HepG2 (cell line): ENCODE results near the gene PGA4. TPM values are rescaled to one million over a fixed set of nuclear protein-coding genes. Genes with fewer than 3 reads are reported as not detected.

Experiments used
- BRD4 ChIP-seq: sonication (generic); formaldehyde crosslinking; IDR thresholded peaks from 2 replicates; pipeline ENCODE4 v1.4.0; 2020; ENCODE audit warnings: missing genetic modification reagents
- CENPT ChIP-seq: sonication (generic); formaldehyde crosslinking; IDR thresholded peaks from 2 replicates; pipeline ENCODE4 v1.8.0; 2022; ENCODE audit warnings: low read depth, mild to moderate bottlenecking, moderate library complexity, missing genetic modification reagents
- IKZF4 ChIP-seq: sonication (generic); formaldehyde crosslinking; IDR thresholded peaks from 2 replicates; pipeline ENCODE4 v1.5.1; 2020; ENCODE audit warnings: borderline replicate concordance, mild to moderate bottlenecking, low read depth, missing genetic modification reagents; ENCODE audit errors: not compliant biosample characterization
- JDP2 ChIP-seq: sonication (generic); formaldehyde crosslinking; IDR thresholded peaks from 2 replicates; pipeline ENCODE4 v1.8.1; 2022; ENCODE audit warnings: missing genetic modification reagents, borderline replicate concordance
- NBN ChIP-seq: fragments of 450-650 bp; conservative IDR thresholded peaks from 2 replicates; pipeline ENCODE4 v1.6.1; 2017
- RFXAP ChIP-seq: sonication (generic); formaldehyde crosslinking; IDR thresholded peaks from 2 replicates; pipeline ENCODE4 v1.4.0; 2020; ENCODE audit warnings: missing genetic modification reagents, borderline replicate concordance
- SMYD3 ChIP-seq: sonication (generic); formaldehyde crosslinking; IDR thresholded peaks from 2 replicates; pipeline ENCODE4 v1.8.1; 2023; ENCODE audit warnings: mild to moderate bottlenecking, missing genetic modification reagents
- TAF1 ChIP-seq: sonication (generic); formaldehyde crosslinking; IDR thresholded peaks from 2 replicates; pipeline ENCODE4 v1.4.0; 2020; ENCODE audit warnings: missing genetic modification reagents
- ZFX ChIP-seq: sonication (generic); formaldehyde crosslinking; IDR thresholded peaks from 2 replicates; pipeline ENCODE4 v1.4.0; 2020; ENCODE audit warnings: mild to moderate bottlenecking, low read depth, missing genetic modification reagents, moderate library complexity
- ZNF224 ChIP-seq: sonication (generic); formaldehyde crosslinking; IDR thresholded peaks from 2 replicates; pipeline ENCODE4 v1.5.0; 2020; ENCODE audit warnings: mild to moderate bottlenecking, missing genetic modification reagents
- polyA plus RNA-seq, 8 experiments: library from polyadenylated mRNA; depleted of rRNA in 3 of 8; stranded (reverse) in 7 of 8; unstranded in 1 of 8; fragments of >200 nt; fragmentation: Illumina TruSeq in 4 of 8; extraction: Trizol in 4 of 8; gene quantifications; 2 replicates each; pipeline versions ENCODE4 v1.2.1 to v1.2.3, GENCODE V29; 2011 to 2016; ENCODE audit warnings: low read depth in 4 of 8, missing spikeins in 1 of 8, mixed read lengths in 1 of 8; ENCODE audit not compliant: insufficient read depth in 1 of 8
- total RNA-seq, 5 experiments: library from RNA; depleted of rRNA; stranded (reverse); fragments of >200 nt; fragmentation: Illumina TruSeq; extraction: Trizol; gene quantifications; 2 replicates each; pipeline ENCODE4 v1.2.3, GENCODE V29; 2016; ENCODE audit warnings: low read depth in 1 of 5
- TF ChIP-seq, protein P1 (sequence below): sonication (generic); formaldehyde crosslinking; IDR thresholded peaks from 2 replicates; pipeline ENCODE4 v1.4.0; 2020; ENCODE audit warnings: missing genetic modification reagents, borderline replicate concordance
- TF ChIP-seq, protein P2 (sequence below): sonication (generic); formaldehyde crosslinking; IDR thresholded peaks from 2 replicates; pipeline ENCODE4 v1.5.1; 2020; ENCODE audit warnings: mild to moderate bottlenecking, moderate library complexity, missing genetic modification reagents
- TF ChIP-seq, protein P3 (sequence below): sonication (generic); formaldehyde crosslinking; IDR thresholded peaks from 2 replicates; pipeline ENCODE4 v1.8.1; 2023; ENCODE audit warnings: missing genetic modification reagents, mild to moderate bottlenecking, borderline replicate concordance
- TF ChIP-seq, protein P4 (sequence below): sonication (generic); formaldehyde crosslinking; IDR thresholded peaks from 2 replicates; pipeline ENCODE4 v1.5.0; 2020; ENCODE audit warnings: missing genetic modification reagents
- TF ChIP-seq, protein P5 (sequence below): sonication (generic); formaldehyde crosslinking; IDR thresholded peaks from 2 replicates; pipeline ENCODE4 v1.8.1; 2023; ENCODE audit warnings: missing genetic modification reagents, inconsistent platforms, borderline replicate concordance
- TF ChIP-seq, protein P6 (sequence below): sonication (generic); formaldehyde crosslinking; IDR thresholded peaks from 2 replicates; pipeline ENCODE4 v1.4.0; 2020; ENCODE audit warnings: missing genetic modification reagents
- TF ChIP-seq, protein P7 (sequence below): sonication (generic); formaldehyde crosslinking; IDR thresholded peaks from 2 replicates; pipeline ENCODE4 v1.8.1; 2022; ENCODE audit warnings: mild to moderate bottlenecking, missing genetic modification reagents

PGA4 gene
- total and polyA plus RNA-seq, 2 of the 13 experiments (the other 11 are each of a cell fraction or from before 2014, with no cell fraction given), result not detected

DNA sequence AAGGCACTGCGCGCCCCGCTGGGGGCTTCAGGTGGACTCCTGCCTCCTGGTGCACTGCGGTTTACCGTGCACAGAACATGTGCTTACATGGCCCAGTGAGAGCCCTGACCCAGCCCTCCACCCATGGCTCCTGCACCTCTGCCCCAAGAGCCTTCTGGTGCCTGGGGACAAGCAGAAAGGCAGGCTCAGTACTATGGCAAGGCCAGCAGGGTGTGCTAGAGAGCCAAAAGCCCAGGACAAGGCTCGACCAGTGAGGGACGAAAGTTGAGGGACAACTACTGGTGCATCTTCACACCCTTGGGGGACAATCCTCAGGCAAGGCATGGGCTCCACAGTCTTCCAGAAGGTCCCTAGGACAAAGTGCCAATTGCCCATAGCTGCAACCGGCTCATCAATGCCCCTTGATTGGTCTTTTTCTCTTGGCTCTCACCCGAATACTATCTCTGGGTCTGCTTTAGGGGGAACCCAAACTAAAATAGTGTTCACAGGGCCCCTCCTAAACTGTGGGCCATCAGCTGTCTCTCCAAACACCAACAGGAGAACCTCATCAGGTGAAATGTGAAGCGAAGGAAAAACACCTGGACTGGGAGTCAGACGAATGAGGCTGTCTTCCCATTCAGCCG is 32.4 kb downstream of the PGA4 start (continued):
- TF ChIP-seq, protein P1, sequence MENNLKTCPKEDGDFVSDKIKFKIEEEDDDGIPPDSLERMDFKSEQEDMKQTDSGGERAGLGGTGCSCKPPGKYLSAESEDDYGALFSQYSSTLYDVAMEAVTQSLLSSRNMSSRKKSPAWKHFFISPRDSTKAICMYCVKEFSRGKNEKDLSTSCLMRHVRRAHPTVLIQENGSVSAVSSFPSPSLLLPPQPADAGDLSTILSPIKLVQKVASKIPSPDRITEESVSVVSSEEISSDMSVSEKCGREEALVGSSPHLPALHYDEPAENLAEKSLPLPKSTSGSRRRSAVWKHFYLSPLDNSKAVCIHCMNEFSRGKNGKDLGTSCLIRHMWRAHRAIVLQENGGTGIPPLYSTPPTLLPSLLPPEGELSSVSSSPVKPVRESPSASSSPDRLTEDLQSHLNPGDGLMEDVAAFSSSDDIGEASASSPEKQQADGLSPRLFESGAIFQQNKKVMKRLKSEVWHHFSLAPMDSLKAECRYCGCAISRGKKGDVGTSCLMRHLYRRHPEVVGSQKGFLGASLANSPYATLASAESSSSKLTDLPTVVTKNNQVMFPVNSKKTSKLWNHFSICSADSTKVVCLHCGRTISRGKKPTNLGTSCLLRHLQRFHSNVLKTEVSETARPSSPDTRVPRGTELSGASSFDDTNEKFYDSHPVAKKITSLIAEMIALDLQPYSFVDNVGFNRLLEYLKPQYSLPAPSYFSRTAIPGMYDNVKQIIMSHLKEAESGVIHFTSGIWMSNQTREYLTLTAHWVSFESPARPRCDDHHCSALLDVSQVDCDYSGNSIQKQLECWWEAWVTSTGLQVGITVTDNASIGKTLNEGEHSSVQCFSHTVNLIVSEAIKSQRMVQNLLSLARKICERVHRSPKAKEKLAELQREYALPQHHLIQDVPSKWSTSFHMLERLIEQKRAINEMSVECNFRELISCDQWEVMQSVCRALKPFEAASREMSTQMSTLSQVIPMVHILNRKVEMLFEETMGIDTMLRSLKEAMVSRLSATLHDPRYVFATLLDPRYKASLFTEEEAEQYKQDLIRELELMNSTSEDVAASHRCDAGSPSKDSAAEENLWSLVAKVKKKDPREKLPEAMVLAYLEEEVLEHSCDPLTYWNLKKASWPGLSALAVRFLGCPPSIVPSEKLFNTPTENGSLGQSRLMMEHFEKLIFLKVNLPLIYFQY (CRISPR knock-in tag), result no peak
- TF ChIP-seq, protein P2, sequence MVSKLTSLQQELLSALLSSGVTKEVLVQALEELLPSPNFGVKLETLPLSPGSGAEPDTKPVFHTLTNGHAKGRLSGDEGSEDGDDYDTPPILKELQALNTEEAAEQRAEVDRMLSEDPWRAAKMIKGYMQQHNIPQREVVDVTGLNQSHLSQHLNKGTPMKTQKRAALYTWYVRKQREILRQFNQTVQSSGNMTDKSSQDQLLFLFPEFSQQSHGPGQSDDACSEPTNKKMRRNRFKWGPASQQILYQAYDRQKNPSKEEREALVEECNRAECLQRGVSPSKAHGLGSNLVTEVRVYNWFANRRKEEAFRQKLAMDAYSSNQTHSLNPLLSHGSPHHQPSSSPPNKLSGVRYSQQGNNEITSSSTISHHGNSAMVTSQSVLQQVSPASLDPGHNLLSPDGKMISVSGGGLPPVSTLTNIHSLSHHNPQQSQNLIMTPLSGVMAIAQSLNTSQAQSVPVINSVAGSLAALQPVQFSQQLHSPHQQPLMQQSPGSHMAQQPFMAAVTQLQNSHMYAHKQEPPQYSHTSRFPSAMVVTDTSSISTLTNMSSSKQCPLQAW, result peak; percentile 42; the same call in 1 of the 2 replicates
- TF ChIP-seq, protein P3, sequence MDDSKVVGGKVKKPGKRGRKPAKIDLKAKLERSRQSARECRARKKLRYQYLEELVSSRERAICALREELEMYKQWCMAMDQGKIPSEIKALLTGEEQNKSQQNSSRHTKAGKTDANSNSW (CRISPR knock-in tag), result no peak
- TF ChIP-seq TAF1 (CRISPR knock-in tag) (no peak), SMYD3 (CRISPR knock-in tag) (no peak), ZFX (peak; percentile 35; the same call in 1 of the 2 replicates), CENPT (no peak), NBN (no peak), RFXAP (CRISPR knock-in tag) (no peak), ZNF224 (CRISPR knock-in tag) (no peak), BRD4 (no peak), JDP2 (no peak), IKZF4 (no peak)
- TF ChIP-seq, protein P4, sequence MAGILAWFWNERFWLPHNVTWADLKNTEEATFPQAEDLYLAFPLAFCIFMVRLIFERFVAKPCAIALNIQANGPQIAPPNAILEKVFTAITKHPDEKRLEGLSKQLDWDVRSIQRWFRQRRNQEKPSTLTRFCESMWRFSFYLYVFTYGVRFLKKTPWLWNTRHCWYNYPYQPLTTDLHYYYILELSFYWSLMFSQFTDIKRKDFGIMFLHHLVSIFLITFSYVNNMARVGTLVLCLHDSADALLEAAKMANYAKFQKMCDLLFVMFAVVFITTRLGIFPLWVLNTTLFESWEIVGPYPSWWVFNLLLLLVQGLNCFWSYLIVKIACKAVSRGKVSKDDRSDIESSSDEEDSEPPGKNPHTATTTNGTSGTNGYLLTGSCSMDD (CRISPR knock-in tag), result no peak
- TF ChIP-seq, protein P5, sequence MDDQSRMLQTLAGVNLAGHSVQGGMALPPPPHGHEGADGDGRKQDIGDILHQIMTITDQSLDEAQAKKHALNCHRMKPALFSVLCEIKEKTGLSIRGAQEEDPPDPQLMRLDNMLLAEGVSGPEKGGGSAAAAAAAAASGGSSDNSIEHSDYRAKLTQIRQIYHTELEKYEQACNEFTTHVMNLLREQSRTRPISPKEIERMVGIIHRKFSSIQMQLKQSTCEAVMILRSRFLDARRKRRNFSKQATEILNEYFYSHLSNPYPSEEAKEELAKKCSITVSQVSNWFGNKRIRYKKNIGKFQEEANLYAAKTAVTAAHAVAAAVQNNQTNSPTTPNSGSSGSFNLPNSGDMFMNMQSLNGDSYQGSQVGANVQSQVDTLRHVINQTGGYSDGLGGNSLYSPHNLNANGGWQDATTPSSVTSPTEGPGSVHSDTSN, result no peak
- TF ChIP-seq, protein P6, sequence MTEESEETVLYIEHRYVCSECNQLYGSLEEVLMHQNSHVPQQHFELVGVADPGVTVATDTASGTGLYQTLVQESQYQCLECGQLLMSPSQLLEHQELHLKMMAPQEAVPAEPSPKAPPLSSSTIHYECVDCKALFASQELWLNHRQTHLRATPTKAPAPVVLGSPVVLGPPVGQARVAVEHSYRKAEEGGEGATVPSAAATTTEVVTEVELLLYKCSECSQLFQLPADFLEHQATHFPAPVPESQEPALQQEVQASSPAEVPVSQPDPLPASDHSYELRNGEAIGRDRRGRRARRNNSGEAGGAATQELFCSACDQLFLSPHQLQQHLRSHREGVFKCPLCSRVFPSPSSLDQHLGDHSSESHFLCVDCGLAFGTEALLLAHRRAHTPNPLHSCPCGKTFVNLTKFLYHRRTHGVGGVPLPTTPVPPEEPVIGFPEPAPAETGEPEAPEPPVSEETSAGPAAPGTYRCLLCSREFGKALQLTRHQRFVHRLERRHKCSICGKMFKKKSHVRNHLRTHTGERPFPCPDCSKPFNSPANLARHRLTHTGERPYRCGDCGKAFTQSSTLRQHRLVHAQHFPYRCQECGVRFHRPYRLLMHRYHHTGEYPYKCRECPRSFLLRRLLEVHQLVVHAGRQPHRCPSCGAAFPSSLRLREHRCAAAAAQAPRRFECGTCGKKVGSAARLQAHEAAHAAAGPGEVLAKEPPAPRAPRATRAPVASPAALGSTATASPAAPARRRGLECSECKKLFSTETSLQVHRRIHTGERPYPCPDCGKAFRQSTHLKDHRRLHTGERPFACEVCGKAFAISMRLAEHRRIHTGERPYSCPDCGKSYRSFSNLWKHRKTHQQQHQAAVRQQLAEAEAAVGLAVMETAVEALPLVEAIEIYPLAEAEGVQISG (CRISPR knock-in tag), result no peak
- TF ChIP-seq, protein P7, sequence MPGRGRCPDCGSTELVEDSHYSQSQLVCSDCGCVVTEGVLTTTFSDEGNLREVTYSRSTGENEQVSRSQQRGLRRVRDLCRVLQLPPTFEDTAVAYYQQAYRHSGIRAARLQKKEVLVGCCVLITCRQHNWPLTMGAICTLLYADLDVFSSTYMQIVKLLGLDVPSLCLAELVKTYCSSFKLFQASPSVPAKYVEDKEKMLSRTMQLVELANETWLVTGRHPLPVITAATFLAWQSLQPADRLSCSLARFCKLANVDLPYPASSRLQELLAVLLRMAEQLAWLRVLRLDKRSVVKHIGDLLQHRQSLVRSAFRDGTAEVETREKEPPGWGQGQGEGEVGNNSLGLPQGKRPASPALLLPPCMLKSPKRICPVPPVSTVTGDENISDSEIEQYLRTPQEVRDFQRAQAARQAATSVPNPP (CRISPR knock-in tag), result no peak
